Karpas-422 (cell line): ENCODE data around the gene ARHGAP9. TPM values are rescaled to one million over a fixed set of nuclear protein-coding genes. Genes with fewer than 3 reads are reported as not detected.
"Not testable (repeated sequence)": the region's sequence is repeated elsewhere in the genome, so short reads cannot be mapped to it uniquely, and the experiment has no call there.

Source experiments
- DNase-seq: peaks from one replicate; pipeline ENCODE4 v3.0.0-alpha.2; 2015
- H2AFZ ChIP-seq: fragments of 200-600 bp; sonication (generic); 2 replicates; pipeline ENCODE4 v1.6.1; 2014; ENCODE audit warnings: antibody characterized with exemption, low read length, mixed read lengths
- H3K27ac ChIP-seq: fragments of 200-600 bp; sonication (generic); 2 replicates; pipeline ENCODE4 v1.5.1; 2014; ENCODE audit warnings: mild to moderate bottlenecking, low read length, moderate library complexity
- H3K27me3 ChIP-seq: fragments of 200-600 bp; sonication (generic); 2 replicates; pipeline ENCODE4 v1.6.1; 2014; ENCODE audit warnings: low read length, mixed read lengths
- H3K36me3 ChIP-seq: fragments of 200-600 bp; sonication (generic); 2 replicates; pipeline ENCODE4 v1.6.1; 2014; ENCODE audit warnings: low read length, mixed read lengths; ENCODE audit not compliant: insufficient read depth
- H3K4me1 ChIP-seq: fragments of 200-600 bp; sonication (generic); 2 replicates; pipeline ENCODE4 v1.6.1; 2014; ENCODE audit warnings: mild to moderate bottlenecking, low read length, mixed read lengths
- H3K4me2 ChIP-seq: fragments of 200-600 bp; sonication (generic); 2 replicates; pipeline ENCODE4 v1.6.1; 2014; ENCODE audit warnings: low read length, low read depth, mild to moderate bottlenecking; ENCODE audit not compliant: poor library complexity, severe bottlenecking
- H3K4me3 ChIP-seq: fragments of 200-600 bp; sonication (generic); 2 replicates; pipeline ENCODE4 v1.5.1; 2014; ENCODE audit warnings: mild to moderate bottlenecking, antibody characterized with exemption, low read length, mixed read lengths
- H3K79me2 ChIP-seq: fragments of 200-600 bp; sonication (generic); 2 replicates; pipeline ENCODE4 v1.6.1; 2014; ENCODE audit warnings: mild to moderate bottlenecking, low read length, mixed read lengths
- H3K9ac ChIP-seq: fragments of 200-600 bp; sonication (generic); 2 replicates; pipeline ENCODE4 v1.6.0; 2014; ENCODE audit warnings: low read length
- H3K9me2 ChIP-seq: fragments of 200-600 bp; sonication (generic), shearing (Covaris generic); replicated peaks from 2 replicates; pipeline ENCODE4 v1.6.0; 2014; ENCODE audit warnings: mild to moderate bottlenecking, low read length, moderate library complexity; ENCODE audit not compliant: insufficient read depth
- H3K9me3 ChIP-seq: fragments of 300-700, 200-600 bp; sonication (generic); 2 replicates; pipeline ENCODE4 v1.6.1; 2014; ENCODE audit warnings: low read length, mixed read lengths
- H4K20me1 ChIP-seq: fragments of 200-600 bp; sonication (generic); 2 replicates; pipeline ENCODE4 v1.6.1; 2014; ENCODE audit warnings: mild to moderate bottlenecking, antibody characterized with exemption, low read length, low read depth; ENCODE audit not compliant: insufficient read depth
- total RNA-seq: library from RNA; depleted of rRNA; stranded (reverse); fragments of >200 nt; shearing (Covaris generic); gene quantifications from 2 replicates; pipeline ENCODE4 v1.2.3, GENCODE V29; 2014; ENCODE audit warnings: low replicate concordance

The ARHGAP9 gene
- total RNA-seq, 1 experiment from 2014 or later = 12.3 TPM

DNA sequence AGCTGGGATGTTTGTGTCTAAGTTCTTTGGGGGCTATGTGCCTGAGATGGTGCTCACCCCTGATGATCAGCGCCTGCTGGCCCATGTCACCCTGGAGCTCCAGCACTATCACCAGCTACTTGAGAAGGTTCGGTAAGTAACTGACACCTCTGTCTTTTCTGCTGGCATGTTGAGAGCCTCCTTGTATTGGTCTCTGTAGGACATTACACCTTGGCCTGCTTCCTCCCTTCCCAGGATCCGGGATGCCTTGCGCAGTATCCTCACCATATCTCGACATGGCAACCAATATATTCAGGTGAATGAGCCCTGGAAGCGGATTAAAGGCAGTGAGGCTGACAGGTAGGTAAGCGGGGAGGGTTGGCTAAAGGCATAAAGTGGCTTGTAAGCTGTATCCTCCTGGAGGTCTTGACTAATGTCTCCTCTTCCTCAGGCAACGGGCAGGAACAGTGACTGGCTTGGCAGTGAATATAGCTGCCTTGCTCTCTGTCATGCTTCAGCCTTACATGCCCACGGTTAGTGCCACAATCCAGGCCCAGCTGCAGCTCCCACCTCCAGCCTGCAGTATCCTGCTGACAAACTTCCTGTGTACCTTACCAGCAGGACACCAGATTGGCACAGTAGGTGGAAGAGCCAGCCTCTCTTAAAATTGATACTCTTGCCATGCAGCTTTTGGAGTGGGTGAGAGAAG lies 35.2 kb upstream of the ARHGAP9 start:
- DNase-seq = no peak
- Histone ChIP-seq H3K27ac (no peak overlapping the region), H2AFZ (no peak overlapping the region), H3K79me2 (peaks cover 28% of the 10 kb centered on the region), H4K20me1 (peaks cover 25% of the 10 kb centered on the region; the same call in 1 of the 2 replicates), H3K4me3 (no peak overlapping the region), H3K36me3 (peaks cover 59% of the 10 kb centered on the region), H3K4me2 (no peak overlapping the region), H3K9me3 (no peaks in the 10 kb centered on the region), H3K9me2 (no peaks in the 10 kb centered on the region), H3K27me3 (no peaks in the 10 kb centered on the region), H3K4me1 (peaks cover 14% of the 10 kb centered on the region), H3K9ac (no peak overlapping the region)

- DNase-seq, H3K9me2 ChIP-seq, H3K27me3 ChIP-seq, H3K4me2 ChIP-seq, H3K27ac ChIP-seq, H2AFZ ChIP-seq, H3K4me3 ChIP-seq, H3K9ac ChIP-seq, H3K9me3 ChIP-seq: not testable (repeated sequence)
- Histone ChIP-seq H3K36me3 (peaks cover 59% of the 10 kb centered on the region), H3K79me2 (peaks cover 21% of the 10 kb centered on the region), H3K4me1 (peaks cover 13% of the 10 kb centered on the region), H4K20me1 (peaks cover 19% of the 10 kb centered on the region; the same call in 1 of the 2 replicates)
Observed at GRCh38 chr12:57514246-57514645, 34.6 kb upstream of the ARHGAP9 start.

DNA sequence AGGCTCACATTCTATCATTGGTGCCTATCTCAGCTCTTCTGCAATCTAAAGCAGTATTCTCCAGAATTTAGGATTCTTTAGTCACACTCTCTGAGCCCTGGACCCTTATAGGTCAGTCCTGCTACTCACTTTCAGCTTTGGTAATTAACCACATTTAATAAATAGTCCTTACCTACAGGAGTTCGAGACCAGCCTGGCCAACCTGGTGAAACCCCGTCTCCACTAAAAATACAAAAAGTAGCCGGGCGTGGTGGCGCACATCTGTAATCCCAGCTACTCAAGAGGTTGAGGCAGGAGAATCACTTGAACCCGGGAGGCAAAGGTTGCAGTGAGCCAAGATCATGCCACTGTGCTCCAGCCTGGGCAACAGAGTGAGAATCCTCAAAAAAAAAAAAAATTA lies 34.0 kb upstream of the ARHGAP9 start:
- Histone ChIP-seq H4K20me1 (peaks cover 14% of the 10 kb centered on the region; the same call in 1 of the 2 replicates), H3K36me3 (peaks cover 59% of the 10 kb centered on the region), H3K79me2 (peaks cover 16% of the 10 kb centered on the region)
- H3K27me3 ChIP-seq, H3K4me2 ChIP-seq, H2AFZ ChIP-seq, H3K9me3 ChIP-seq, H3K9me2 ChIP-seq, H3K9ac ChIP-seq, H3K27ac ChIP-seq, H3K4me1 ChIP-seq, H3K4me3 ChIP-seq, DNase-seq: not testable (repeated sequence)

GRCh38 chr12:57513266-57513665 lies 33.6 kb upstream of the ARHGAP9 start:
- H3K9me3 ChIP-seq = no peaks in the 10 kb centered on the region
- no peak overlapping the region for H2AFZ ChIP-seq
- H3K4me1 ChIP-seq = peaks cover 3% of the 10 kb centered on the region
- H4K20me1 ChIP-seq = peaks cover 10% of the 10 kb centered on the region; the same call in 1 of the 2 replicates
- H3K9me2 ChIP-seq = no peaks in the 10 kb centered on the region
- H3K27ac ChIP-seq = no peak overlapping the region
- H3K4me2 ChIP-seq = no peak overlapping the region
- H3K27me3 ChIP-seq = no peaks in the 10 kb centered on the region
- H3K36me3 ChIP-seq = peaks cover 56% of the 10 kb centered on the region
- no peak for DNase-seq
- H3K9ac ChIP-seq = no peak overlapping the region
- no peak overlapping the region for H3K4me3 ChIP-seq
- H3K79me2 ChIP-seq = peaks cover 12% of the 10 kb centered on the region

- no peak overlapping the region for H2AFZ ChIP-seq
- H4K20me1 ChIP-seq = peaks cover 6% of the 10 kb centered on the region; the same call in 1 of the 2 replicates
- H3K27me3 ChIP-seq = no peaks in the 10 kb centered on the region
- H3K4me3 ChIP-seq = no peak overlapping the region
- peaks cover 7% of the 10 kb centered on the region for H3K79me2 ChIP-seq
- H3K4me1 ChIP-seq = no peaks in the 10 kb centered on the region
- no peak overlapping the region for H3K27ac ChIP-seq
- no peaks in the 10 kb centered on the region for H3K9me3 ChIP-seq
- no peak overlapping the region for H3K4me2 ChIP-seq
- DNase-seq = no peak
- peaks cover 52% of the 10 kb centered on the region for H3K36me3 ChIP-seq
- H3K9me2 ChIP-seq = no peaks in the 10 kb centered on the region
- H3K9ac ChIP-seq = no peak overlapping the region
Observed at GRCh38 chr12:57512665-57513064, 33.0 kb upstream of the ARHGAP9 start.

DNA sequence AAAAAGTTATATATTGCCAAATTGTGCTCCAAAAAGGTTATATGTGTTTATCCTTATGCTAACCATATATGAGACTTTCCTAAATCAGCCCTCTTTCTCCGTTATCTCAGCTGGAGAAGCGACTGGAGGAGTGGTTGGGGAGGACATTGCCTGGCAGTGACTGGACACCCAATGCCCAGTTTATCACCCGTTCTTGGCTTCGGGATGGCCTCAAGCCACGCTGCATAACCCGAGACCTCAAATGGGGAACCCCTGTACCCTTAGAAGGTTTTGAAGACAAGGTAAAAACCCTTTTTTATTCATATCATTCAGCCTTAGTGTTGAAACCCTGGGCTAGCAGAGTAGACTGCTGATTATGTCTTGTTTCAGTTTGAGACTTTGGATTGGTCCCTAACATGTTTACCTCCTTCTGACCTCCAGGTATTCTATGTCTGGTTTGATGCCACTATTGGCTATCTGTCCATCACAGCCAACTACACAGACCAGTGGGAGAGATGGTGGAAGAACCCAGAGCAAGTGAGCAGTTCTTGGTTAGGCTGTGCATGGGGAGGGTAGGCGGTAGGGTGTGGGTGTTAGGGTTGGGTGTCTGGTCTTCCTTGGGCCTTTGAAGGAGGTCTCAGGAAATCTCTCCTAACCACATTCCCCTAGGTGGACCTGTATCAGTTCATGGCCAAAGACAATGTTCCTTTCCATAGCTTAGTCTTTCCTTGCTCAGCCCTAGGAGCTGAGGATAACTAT lies 32.1 kb upstream of the ARHGAP9 start:
- DNase-seq = no peak
- H3K36me3 ChIP-seq = peaks cover 43% of the 10 kb centered on the region
- no peaks in the 10 kb centered on the region for H3K9me2 ChIP-seq

DNA sequence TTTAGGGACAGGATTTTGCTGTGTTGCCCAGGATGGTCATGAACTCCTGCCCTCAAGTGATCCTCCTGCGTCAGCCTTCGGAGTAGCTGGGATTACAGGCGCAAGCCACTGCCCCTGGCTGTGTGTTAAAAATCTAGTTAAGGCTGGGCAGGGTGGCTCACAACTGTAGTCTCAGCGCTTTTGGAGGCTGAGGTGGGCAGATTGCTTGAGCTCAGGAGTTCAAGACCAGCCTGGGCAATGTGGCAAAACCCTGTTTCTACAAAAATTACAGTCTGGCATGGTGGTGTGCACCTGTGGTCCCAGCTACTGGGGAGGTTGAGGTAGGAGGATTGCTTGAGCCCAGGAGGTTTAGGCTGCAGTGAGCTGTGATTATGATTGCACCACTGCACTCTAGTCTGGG lies 31.5 kb upstream of the ARHGAP9 start:
- no peaks in the 10 kb centered on the region for H4K20me1 ChIP-seq
- no peaks in the 10 kb centered on the region for H3K9me2 ChIP-seq
- no peaks in the 10 kb centered on the region for H3K4me1 ChIP-seq
- no peak overlapping the region for H2AFZ ChIP-seq
- no peaks in the 10 kb centered on the region for H3K27me3 ChIP-seq
- H3K79me2 ChIP-seq = no peaks in the 10 kb centered on the region
- H3K4me3 ChIP-seq = no peak overlapping the region
- no peaks in the 10 kb centered on the region for H3K9me3 ChIP-seq
- no peak overlapping the region for H3K9ac ChIP-seq
- DNase-seq = no peak
- H3K27ac ChIP-seq = no peak overlapping the region
- peaks cover 43% of the 10 kb centered on the region for H3K36me3 ChIP-seq
- no peak overlapping the region for H3K4me2 ChIP-seq

More for the DNA sequence above, 32.1 kb upstream of the ARHGAP9 start:
- H3K27ac ChIP-seq = no peak overlapping the region
- no peak overlapping the region for H3K4me2 ChIP-seq
- H3K4me3 ChIP-seq = no peak overlapping the region
- no peaks in the 10 kb centered on the region for H3K4me1 ChIP-seq
- no peak overlapping the region for H3K9ac ChIP-seq
- H2AFZ ChIP-seq = no peak overlapping the region
- H3K79me2 ChIP-seq = no peaks in the 10 kb centered on the region; the same call in 1 of the 2 replicates
- H4K20me1 ChIP-seq = peaks cover 3% of the 10 kb centered on the region; the same call in 1 of the 2 replicates
- no peaks in the 10 kb centered on the region for H3K9me3 ChIP-seq
- H3K27me3 ChIP-seq = no peaks in the 10 kb centered on the region

- H3K36me3 ChIP-seq = peaks cover 41% of the 10 kb centered on the region
- H3K4me2 ChIP-seq, H4K20me1 ChIP-seq, H3K79me2 ChIP-seq, H3K9ac ChIP-seq, H3K9me2 ChIP-seq, DNase-seq, H3K27ac ChIP-seq, H3K4me1 ChIP-seq, H3K4me3 ChIP-seq, H2AFZ ChIP-seq, H3K9me3 ChIP-seq, H3K27me3 ChIP-seq: not testable (repeated sequence)
Observed at GRCh38 chr12:57507796-57508195, 28.1 kb upstream of the ARHGAP9 start.
